ENCODE data around the gene SPTLC2.

Gene SPTLC2

DNA sequence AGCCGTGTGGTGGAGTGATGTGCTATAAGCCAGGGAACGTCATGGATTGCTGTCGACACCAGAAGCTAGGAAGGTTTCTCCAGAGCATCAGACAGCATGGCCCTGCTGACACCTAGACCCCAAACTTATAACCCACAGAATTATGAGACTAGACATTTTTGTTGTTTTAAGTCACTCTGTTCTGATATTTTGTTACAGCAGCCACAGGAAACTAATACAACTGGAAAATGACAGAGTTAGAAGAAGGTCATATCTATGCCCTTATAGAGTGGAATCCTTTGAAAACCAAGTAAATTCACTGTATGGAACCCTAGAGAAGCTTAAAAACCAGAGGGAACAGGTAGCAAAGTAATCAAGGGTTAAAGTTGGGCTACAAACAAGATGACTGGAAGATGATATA, 42.5 kb downstream of the SPTLC2 start:
- TF ChIP-seq, protein P1, sequence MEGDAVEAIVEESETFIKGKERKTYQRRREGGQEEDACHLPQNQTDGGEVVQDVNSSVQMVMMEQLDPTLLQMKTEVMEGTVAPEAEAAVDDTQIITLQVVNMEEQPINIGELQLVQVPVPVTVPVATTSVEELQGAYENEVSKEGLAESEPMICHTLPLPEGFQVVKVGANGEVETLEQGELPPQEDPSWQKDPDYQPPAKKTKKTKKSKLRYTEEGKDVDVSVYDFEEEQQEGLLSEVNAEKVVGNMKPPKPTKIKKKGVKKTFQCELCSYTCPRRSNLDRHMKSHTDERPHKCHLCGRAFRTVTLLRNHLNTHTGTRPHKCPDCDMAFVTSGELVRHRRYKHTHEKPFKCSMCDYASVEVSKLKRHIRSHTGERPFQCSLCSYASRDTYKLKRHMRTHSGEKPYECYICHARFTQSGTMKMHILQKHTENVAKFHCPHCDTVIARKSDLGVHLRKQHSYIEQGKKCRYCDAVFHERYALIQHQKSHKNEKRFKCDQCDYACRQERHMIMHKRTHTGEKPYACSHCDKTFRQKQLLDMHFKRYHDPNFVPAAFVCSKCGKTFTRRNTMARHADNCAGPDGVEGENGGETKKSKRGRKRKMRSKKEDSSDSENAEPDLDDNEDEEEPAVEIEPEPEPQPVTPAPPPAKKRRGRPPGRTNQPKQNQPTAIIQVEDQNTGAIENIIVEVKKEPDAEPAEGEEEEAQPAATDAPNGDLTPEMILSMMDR (IDR thresholded peaks at IDR 0.05; ENCODE audit: low read depth, low read length) = no peak
- no peak for DNase-seq (ENCODE audit: extremely low read depth, low read depth)

DNA sequence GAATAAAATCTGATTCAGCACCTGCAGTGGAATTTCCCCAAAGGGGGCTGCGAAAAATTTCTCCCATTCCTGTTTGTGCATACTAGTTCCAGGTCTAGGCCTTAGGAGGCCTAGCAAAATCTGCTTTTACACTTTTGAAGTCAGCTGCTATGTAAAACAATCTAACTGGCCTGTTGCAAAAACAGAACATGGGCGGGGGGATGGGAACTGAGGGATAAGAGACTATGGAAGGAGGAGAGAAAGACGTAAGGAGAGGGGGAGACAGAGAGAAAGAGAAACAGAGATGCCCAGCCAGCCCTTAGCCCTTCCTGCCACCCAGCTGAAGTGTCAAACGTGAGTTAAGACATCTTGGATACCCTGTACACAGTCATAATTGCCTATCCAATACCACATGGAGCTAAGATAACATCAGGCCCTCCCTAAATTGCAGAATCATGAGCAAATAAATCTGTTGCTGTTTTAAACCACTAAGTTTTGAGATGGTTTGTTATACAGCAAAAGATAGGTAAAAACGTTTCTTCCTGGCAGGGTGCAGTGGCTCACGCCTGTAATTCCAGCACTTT, 45.6 kb downstream of the SPTLC2 start:
- no peak for DNase-seq (ENCODE audit: extremely low read depth, low read depth)
- TF ChIP-seq, protein P1 (IDR thresholded peaks at IDR 0.05; ENCODE audit: low read depth, low read length) = no peak

DNA sequence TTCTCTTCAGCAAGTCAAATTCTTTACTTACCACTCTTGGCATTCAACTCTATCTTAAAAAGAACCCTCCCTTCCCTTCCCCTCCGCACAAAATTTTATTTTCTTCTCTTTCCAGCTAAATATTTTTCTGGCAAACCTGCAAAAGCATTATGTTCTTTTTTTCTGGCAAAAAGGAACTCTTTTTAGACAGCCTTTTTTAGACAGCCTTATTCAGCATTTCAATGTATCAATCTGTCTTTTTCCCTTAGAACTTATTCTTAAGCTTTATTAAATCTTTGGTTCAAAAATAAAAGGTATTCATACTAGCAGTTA, 50.5 kb downstream of the SPTLC2 start:
- DNase-seq (ENCODE audit: extremely low read depth, low read depth) = no peak
- TF ChIP-seq, protein P1 (IDR thresholded peaks at IDR 0.05; ENCODE audit: low read depth, low read length) = no peak

DNA sequence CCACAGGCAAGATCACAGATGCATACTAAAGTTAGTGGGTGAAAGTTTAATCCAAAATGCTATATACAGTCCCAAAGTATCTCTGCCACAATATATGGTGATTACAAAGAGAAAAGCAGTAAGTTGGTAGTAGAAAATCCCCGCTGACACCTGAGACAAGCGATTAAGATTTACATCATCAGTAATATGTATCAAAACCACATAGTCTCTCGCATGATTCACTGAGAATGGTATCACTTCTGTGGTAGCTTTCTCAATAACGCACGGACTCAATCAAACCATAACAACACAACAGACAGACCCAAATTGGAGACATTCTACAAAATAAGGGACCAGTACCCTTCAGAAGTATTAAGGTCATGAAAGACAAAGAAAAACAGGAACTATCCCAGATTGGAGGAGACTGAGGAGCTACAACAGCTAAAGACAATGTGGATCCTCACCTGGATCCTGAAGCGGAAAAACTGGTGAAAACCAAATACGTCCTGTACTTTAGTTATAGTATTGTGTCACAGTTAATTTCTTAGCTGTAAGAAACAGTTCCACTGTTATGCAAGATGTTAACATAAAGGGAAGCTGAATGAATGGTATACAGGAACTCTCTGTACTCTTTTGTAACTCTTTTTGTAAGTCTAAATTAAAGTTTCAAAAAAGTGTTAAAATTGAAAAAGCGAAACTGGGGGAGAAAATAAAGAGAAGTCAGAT, 51.0 kb downstream of the SPTLC2 start:
- DNase-seq (ENCODE audit: extremely low read depth, low read depth) = no peak
- TF ChIP-seq, protein P1 (IDR thresholded peaks at IDR 0.05; ENCODE audit: low read depth, low read length) = no peak

DNA sequence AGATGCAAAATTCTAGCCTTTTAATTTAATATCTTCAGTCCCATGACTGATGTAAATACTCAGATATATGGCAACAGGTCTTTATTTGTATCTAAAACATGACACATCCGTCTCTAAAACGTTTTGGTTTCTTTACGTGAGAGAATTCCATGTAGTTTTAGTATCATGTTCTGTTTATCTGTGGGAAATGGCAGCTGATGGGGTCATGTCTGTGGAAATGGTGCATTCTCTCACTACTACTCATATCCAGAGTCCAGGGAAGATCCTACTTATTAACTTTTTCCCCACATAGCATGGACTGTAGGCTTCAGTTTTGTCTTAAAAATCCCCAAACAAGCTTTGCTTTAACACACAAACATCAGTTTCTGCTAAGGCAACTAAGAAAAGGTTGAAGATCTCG, 53.8 kb downstream of the SPTLC2 start:
- DNase-seq (ENCODE audit: extremely low read depth, low read depth) = peak; percentile 60
- TF ChIP-seq, protein P1 (IDR thresholded peaks at IDR 0.05; ENCODE audit: low read depth, low read length) = no peak

DNA sequence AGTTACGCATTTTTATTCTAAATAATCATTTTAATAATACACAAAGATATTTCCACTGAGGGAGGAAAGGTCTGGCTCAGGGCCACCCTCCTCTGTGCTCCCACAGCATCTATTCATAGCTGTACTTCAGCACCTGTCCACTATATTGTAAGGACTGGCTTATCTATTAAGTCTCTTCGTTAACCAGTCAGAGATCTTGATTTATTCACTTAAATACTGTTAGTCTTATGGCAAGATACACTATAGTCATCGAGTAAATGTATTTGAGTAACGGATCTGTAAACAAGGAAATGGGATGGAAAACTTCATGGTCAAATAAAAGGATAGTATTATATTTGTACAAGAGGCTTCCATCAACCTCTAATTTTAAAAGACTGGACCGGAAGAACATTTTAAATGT, 54.6 kb downstream of the SPTLC2 start:
- TF ChIP-seq, protein P1 (IDR thresholded peaks at IDR 0.05; ENCODE audit: low read depth, low read length) = no peak
- DNase-seq (ENCODE audit: extremely low read depth, low read depth) = no peak

DNA sequence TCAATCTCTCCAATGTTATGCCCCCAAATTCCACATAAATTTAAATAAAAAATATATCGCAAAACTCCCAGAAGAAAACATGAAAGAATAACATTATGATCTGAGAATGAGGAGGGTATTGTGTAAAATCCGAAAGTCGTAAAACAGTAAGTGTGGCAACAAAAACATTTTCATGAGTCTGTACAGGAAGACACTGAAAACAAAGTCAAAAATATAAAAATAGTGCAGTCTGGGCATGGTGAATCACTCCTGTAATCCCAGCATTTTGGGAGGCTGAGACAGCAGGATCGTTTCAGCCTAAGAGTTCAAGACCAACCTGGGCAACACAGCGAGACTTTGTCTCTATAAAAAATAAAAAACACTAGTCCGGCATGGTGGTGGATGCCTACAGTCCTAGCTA, 57.1 kb downstream of the SPTLC2 start:
- TF ChIP-seq, protein P1 (IDR thresholded peaks at IDR 0.05; ENCODE audit: low read depth, low read length) = no peak
- DNase-seq (ENCODE audit: extremely low read depth, low read depth) = no peak

Data from AG09319 (cell line).